Measurements from ENCODE around the gene DDR2. TPM values are rescaled to one million over a fixed set of nuclear protein-coding genes. Genes with fewer than 3 reads are reported as not detected.
A peak's percentile ranks its signal among the peaks of the same experiment; 100 is the strongest.

The DDR2 gene
- total and polyA plus RNA-seq, 4 donors = 2.3 to 55.7 (median 17.6) TPM

- Histone ChIP-seq H3K27me3 (ENCODE audit: control insufficient read depth in 3 of 3, insufficient read depth in 3 of 3, low read length in 2 of 3) (no peaks in the 10 kb centered on the region), H3K9me3 (ENCODE audit: control insufficient read depth in 4 of 4, insufficient read depth in 3 of 4, low read length in 3 of 4) (no peaks in the 10 kb centered on the region), H3K4me3 (no peak overlapping the region), H3K36me3 (ENCODE audit: control insufficient read depth in 4 of 4, insufficient read depth in 4 of 4, low read length in 4 of 4) (no peaks in the 10 kb centered on the region), H3K9ac (ENCODE audit: insufficient read depth in 1 of 2, low read length in 2 of 2) (no peak overlapping the region), H3K27ac (ENCODE audit: low read depth in 1 of 2, low read length in 1 of 2) (peak overlapping the region; percentile 74), H3K4me1 (ENCODE audit: control insufficient read depth in 5 of 5, insufficient read depth in 5 of 5, low read length in 5 of 5) (peaks cover 2 to 16% (median 11%) of the 10 kb centered on the region in 5 donors)
- ATAC-seq (ENCODE audit: insufficient read depth, low FRiP score) (no peak), DNase-seq (no peak)
- TF ChIP-seq, protein P1, sequence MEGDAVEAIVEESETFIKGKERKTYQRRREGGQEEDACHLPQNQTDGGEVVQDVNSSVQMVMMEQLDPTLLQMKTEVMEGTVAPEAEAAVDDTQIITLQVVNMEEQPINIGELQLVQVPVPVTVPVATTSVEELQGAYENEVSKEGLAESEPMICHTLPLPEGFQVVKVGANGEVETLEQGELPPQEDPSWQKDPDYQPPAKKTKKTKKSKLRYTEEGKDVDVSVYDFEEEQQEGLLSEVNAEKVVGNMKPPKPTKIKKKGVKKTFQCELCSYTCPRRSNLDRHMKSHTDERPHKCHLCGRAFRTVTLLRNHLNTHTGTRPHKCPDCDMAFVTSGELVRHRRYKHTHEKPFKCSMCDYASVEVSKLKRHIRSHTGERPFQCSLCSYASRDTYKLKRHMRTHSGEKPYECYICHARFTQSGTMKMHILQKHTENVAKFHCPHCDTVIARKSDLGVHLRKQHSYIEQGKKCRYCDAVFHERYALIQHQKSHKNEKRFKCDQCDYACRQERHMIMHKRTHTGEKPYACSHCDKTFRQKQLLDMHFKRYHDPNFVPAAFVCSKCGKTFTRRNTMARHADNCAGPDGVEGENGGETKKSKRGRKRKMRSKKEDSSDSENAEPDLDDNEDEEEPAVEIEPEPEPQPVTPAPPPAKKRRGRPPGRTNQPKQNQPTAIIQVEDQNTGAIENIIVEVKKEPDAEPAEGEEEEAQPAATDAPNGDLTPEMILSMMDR (IDR thresholded peaks at IDR 0.05; ENCODE audit: control extremely low read depth, extremely low read depth) = no peak
- WGBS, 2 donors = 41 to 85% methylated on average over 1 of the region's 1 CpG
Measured at GRCh38 chr1:162733336-162733590, 101.0 kb downstream of the DDR2 start.

DNA sequence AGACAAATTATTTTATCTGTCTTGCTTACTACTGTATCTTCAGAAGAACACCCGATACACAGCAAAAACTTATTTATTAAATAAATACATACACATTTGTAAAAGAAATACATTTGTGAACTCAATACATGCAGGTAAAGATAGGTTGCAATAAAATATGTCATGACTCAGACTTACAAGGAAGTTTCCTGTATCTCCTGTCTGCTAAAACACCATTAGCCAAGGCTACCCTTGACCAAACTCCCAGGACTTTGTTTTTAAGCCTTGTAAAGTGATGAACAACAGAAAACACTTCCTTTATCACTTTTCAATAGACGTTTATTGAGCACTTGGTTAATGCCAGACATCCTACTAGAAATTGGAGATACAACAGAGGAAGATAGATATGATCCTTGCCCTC lies 101.8 kb downstream of the DDR2 start:
- 75 to 83% methylated on average over 2 of the region's 2 CpGs for WGBS, 2 donors
- Histone ChIP-seq H3K4me3 (no peak overlapping the region), H3K27me3 (ENCODE audit: control insufficient read depth in 3 of 3, insufficient read depth in 3 of 3, low read length in 2 of 3) (no peaks in the 10 kb centered on the region), H3K4me1 (ENCODE audit: control insufficient read depth in 5 of 5, insufficient read depth in 5 of 5, low read length in 5 of 5) (peaks cover 2 to 16% (median 11%) of the 10 kb centered on the region in 5 donors), H3K9ac (ENCODE audit: insufficient read depth in 1 of 2, low read length in 2 of 2) (no peak overlapping the region), H3K9me3 (ENCODE audit: control insufficient read depth in 4 of 4, insufficient read depth in 3 of 4, low read length in 3 of 4) (no peaks in the 10 kb centered on the region), H3K27ac (ENCODE audit: low read depth in 1 of 2, low read length in 1 of 2) (no peak overlapping the region), H3K36me3 (ENCODE audit: control insufficient read depth in 4 of 4, insufficient read depth in 4 of 4, low read length in 4 of 4) (no peaks in the 10 kb centered on the region)
- TF ChIP-seq, protein P1 (IDR thresholded peaks at IDR 0.05; ENCODE audit: control extremely low read depth, extremely low read depth) = no peak
- DNase-seq (no peak), ATAC-seq (ENCODE audit: insufficient read depth, low FRiP score) (no peak)

GRCh38 chr1:162736184-162736583 lies 103.9 kb downstream of the DDR2 start:
- TF ChIP-seq, protein P1 (IDR thresholded peaks at IDR 0.05; ENCODE audit: control extremely low read depth, extremely low read depth) = no peak
- Histone ChIP-seq H3K27ac (ENCODE audit: low read depth in 1 of 2, low read length in 1 of 2) (no peak overlapping the region), H3K27me3 (ENCODE audit: control insufficient read depth in 3 of 3, insufficient read depth in 3 of 3, low read length in 2 of 3) (no peaks in the 10 kb centered on the region), H3K9ac (ENCODE audit: insufficient read depth in 1 of 2, low read length in 2 of 2) (no peak overlapping the region), H3K4me1 (ENCODE audit: control insufficient read depth in 5 of 5, insufficient read depth in 5 of 5, low read length in 5 of 5) (peaks cover 2 to 19% (median 14%) of the 10 kb centered on the region in 5 donors), H3K9me3 (ENCODE audit: control insufficient read depth in 4 of 4, insufficient read depth in 3 of 4, low read length in 3 of 4) (no peaks in the 10 kb centered on the region), H3K36me3 (ENCODE audit: control insufficient read depth in 4 of 4, insufficient read depth in 4 of 4, low read length in 4 of 4) (no peaks in the 10 kb centered on the region), H3K4me3 (no peak overlapping the region)
- peak in 1 of 3 donors; percentile 46 for DNase-seq
- ATAC-seq (ENCODE audit: insufficient read depth, low FRiP score) = no peak
- 67 to 88% methylated on average over 3 of the region's 3 CpGs for WGBS, 2 donors

- WGBS, 2 donors = 70 to 88% methylated on average over 3 of the region's 3 CpGs
- Histone ChIP-seq H3K4me3 (no peak overlapping the region), H3K9ac (ENCODE audit: insufficient read depth in 1 of 2, low read length in 2 of 2) (no peak overlapping the region), H3K4me1 (ENCODE audit: control insufficient read depth in 5 of 5, insufficient read depth in 5 of 5, low read length in 5 of 5) (peaks cover 2 to 19% (median 16%) of the 10 kb centered on the region in 5 donors), H3K36me3 (ENCODE audit: control insufficient read depth in 4 of 4, insufficient read depth in 4 of 4, low read length in 4 of 4) (no peaks in the 10 kb centered on the region), H3K9me3 (ENCODE audit: control insufficient read depth in 4 of 4, insufficient read depth in 3 of 4, low read length in 3 of 4) (no peaks in the 10 kb centered on the region), H3K27me3 (ENCODE audit: control insufficient read depth in 3 of 3, insufficient read depth in 3 of 3, low read length in 2 of 3) (no peaks in the 10 kb centered on the region), H3K27ac (ENCODE audit: low read depth in 1 of 2, low read length in 1 of 2) (no peak overlapping the region)
- DNase-seq (no peak), ATAC-seq (ENCODE audit: insufficient read depth, low FRiP score) (no peak)
- TF ChIP-seq, protein P1 (IDR thresholded peaks at IDR 0.05; ENCODE audit: control extremely low read depth, extremely low read depth) = no peak
Measured at GRCh38 chr1:162736633-162737067, 104.4 kb downstream of the DDR2 start.
